ENCODE results near the gene PRM1. TPM values are rescaled to one million over a fixed set of nuclear protein-coding genes. Genes with fewer than 3 reads are reported as not detected.

PRM1 gene
- total RNA-seq, 1 experiment from 2014 or later = not detected

- H3K27me3 ChIP-seq (ENCODE audit: control insufficient read depth, insufficient read depth, low read length) = no peaks in the 10 kb centered on the region
- peak overlapping the region; percentile 66 to 70 for H3K4me3 ChIP-seq (ENCODE audit: low read depth in 2 of 2, low read length in 2 of 2)
- in situ Hi-C loops (cut with HindIII; ENCODE audit: low pct_unique_long_range_greater_than_20kb, low sequenced_read_pairs) = no loop called here
- TSS peak; percentile 88 for BruUV-seq (replicated peaks)
- H3K36me3 ChIP-seq (ENCODE audit: control insufficient read depth, insufficient read depth, low read length) = no peaks in the 10 kb centered on the region
- peaks cover 14% of the 10 kb centered on the region for H3K4me1 ChIP-seq (ENCODE audit: control insufficient read depth, insufficient read depth, low read length)
- no peak for DNase-seq (ENCODE audit: low read depth, low spot score)
- peak overlapping the region; percentile 54; the same call in 1 of the 2 replicates for H3K27ac ChIP-seq (ENCODE audit: low read length)
- no peaks in the 10 kb centered on the region for H3K9me3 ChIP-seq (ENCODE audit: control insufficient read depth, insufficient read depth, low read depth, low read length)
- TF ChIP-seq, protein P1, sequence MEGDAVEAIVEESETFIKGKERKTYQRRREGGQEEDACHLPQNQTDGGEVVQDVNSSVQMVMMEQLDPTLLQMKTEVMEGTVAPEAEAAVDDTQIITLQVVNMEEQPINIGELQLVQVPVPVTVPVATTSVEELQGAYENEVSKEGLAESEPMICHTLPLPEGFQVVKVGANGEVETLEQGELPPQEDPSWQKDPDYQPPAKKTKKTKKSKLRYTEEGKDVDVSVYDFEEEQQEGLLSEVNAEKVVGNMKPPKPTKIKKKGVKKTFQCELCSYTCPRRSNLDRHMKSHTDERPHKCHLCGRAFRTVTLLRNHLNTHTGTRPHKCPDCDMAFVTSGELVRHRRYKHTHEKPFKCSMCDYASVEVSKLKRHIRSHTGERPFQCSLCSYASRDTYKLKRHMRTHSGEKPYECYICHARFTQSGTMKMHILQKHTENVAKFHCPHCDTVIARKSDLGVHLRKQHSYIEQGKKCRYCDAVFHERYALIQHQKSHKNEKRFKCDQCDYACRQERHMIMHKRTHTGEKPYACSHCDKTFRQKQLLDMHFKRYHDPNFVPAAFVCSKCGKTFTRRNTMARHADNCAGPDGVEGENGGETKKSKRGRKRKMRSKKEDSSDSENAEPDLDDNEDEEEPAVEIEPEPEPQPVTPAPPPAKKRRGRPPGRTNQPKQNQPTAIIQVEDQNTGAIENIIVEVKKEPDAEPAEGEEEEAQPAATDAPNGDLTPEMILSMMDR (IDR thresholded peaks at IDR 0.05) = no peak
- TF ChIP-seq, protein P2, sequence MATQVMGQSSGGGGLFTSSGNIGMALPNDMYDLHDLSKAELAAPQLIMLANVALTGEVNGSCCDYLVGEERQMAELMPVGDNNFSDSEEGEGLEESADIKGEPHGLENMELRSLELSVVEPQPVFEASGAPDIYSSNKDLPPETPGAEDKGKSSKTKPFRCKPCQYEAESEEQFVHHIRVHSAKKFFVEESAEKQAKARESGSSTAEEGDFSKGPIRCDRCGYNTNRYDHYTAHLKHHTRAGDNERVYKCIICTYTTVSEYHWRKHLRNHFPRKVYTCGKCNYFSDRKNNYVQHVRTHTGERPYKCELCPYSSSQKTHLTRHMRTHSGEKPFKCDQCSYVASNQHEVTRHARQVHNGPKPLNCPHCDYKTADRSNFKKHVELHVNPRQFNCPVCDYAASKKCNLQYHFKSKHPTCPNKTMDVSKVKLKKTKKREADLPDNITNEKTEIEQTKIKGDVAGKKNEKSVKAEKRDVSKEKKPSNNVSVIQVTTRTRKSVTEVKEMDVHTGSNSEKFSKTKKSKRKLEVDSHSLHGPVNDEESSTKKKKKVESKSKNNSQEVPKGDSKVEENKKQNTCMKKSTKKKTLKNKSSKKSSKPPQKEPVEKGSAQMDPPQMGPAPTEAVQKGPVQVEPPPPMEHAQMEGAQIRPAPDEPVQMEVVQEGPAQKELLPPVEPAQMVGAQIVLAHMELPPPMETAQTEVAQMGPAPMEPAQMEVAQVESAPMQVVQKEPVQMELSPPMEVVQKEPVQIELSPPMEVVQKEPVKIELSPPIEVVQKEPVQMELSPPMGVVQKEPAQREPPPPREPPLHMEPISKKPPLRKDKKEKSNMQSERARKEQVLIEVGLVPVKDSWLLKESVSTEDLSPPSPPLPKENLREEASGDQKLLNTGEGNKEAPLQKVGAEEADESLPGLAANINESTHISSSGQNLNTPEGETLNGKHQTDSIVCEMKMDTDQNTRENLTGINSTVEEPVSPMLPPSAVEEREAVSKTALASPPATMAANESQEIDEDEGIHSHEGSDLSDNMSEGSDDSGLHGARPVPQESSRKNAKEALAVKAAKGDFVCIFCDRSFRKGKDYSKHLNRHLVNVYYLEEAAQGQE (IDR thresholded peaks at IDR 0.05; ENCODE audit: insufficient read depth in 1 of 2, low read depth in 2 of 2, low read length in 1 of 2) = no peak
- TF ChIP-seq POLR2AphosphoS5 (IDR thresholded peaks at IDR 0.05; ENCODE audit: low read depth, low read length) (no peak), TCF7L2 (IDR thresholded peaks at IDR 0.05; ENCODE audit: low read depth, low read length) (no peak), SIN3A (IDR thresholded peaks at IDR 0.05; ENCODE audit: borderline replicate concordance, insufficient read depth, low read depth, low read length) (no peak)
- intact Hi-C loops (cut with micrococcal nuclease; ENCODE audit: unreplicated experiment) = no loop called here
- CTCF ChIA-PET = interaction anchor here (0.6 to 1.4 kb wide), 3 partner anchors 40 to 289 kb away, joined by 3 to 5 read pairs (median 4); no protein-coding TSS in a partner anchor
- POLR2A ChIA-PET = interaction anchor here (0.6 kb wide), 3 partner anchors 65 to 283 kb away, joined by 3 to 6 read pairs (median 4); no protein-coding TSS in a partner anchor
- no peak for ATAC-seq
Observed at GRCh38 chr16:11253995-11254912, 26.9 kb downstream of the PRM1 start.

DNA sequence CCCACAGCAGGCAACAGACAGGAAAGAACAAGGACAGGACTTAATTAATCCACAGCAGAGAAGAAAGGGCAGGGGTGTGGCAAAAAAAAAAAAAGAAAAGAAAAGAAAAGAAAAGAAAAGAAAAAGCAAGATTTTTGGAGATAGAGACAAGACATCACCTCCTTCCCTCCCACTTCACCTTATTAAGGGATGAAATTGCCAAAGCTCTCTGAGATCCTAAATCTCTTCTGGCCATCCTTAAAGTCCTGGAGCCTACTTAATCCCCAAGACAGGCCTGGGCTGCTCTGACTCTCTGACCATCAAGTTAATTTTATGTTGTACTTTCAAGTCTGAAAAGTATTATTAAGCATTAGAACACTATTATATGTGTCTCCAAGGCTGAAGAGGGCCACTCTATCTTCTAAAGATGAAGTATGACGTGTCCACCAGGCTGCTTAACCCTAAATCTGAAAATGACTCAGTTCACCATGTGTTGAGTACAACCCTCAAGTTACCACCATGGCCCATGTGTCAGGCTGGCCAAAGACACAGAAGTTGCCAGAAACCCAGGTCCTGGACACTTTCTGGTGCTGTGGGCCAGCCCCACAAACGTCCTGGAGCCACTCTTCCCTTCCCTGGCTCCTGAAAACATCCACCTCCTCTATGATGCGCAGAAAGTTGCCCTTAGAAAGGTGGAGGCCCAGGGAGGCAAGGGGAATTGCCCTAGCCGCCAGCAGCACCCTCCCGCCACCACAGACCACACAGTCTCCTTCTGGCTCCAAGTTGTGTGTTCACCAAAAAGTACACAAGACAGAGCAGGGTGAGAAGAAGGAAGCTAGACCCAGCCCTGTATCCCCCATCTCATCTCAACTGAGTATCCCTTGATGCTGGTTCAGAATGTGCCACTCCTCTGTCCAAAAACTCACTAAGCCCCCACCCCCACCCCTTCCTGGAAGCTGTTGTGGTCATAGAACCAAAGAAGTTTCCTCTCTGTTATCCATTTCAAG lies 27.8 kb downstream of the PRM1 start:
- ChIA-PET POLR2A (no interaction called here), CTCF (no interaction called here)
- TF ChIP-seq, protein P2 (IDR thresholded peaks at IDR 0.05; ENCODE audit: insufficient read depth in 1 of 2, low read depth in 2 of 2, low read length in 1 of 2) = no peak
- TF ChIP-seq POLR2AphosphoS5 (IDR thresholded peaks at IDR 0.05; ENCODE audit: low read depth, low read length) = no peak
- no peak for TF ChIP-seq SIN3A (IDR thresholded peaks at IDR 0.05; ENCODE audit: borderline replicate concordance, insufficient read depth, low read depth, low read length)
- ATAC-seq = no peak
- H3K36me3 ChIP-seq (ENCODE audit: control insufficient read depth, insufficient read depth, low read length) = no peaks in the 10 kb centered on the region
- BruUV-seq (replicated peaks) = no TSS peak
- no peaks in the 10 kb centered on the region for H3K9me3 ChIP-seq (ENCODE audit: control insufficient read depth, insufficient read depth, low read depth, low read length)
- DNase-seq (ENCODE audit: low read depth, low spot score) = no peak
- intact Hi-C loops (cut with micrococcal nuclease; ENCODE audit: unreplicated experiment) = no loop called here
- no peaks in the 10 kb centered on the region for H3K27me3 ChIP-seq (ENCODE audit: control insufficient read depth, insufficient read depth, low read length)
- no peak overlapping the region for H3K27ac ChIP-seq (ENCODE audit: low read length)
- peak overlapping the region in 1 of 2 experiments; percentile 66; a peak in 2 of 4 replicates for H3K4me3 ChIP-seq (ENCODE audit: low read depth in 2 of 2, low read length in 2 of 2)
- in situ Hi-C loops (cut with HindIII; ENCODE audit: low pct_unique_long_range_greater_than_20kb, low sequenced_read_pairs) = no loop called here
- peaks cover 8% of the 10 kb centered on the region; the same call in 1 of the 2 replicates for H3K4me1 ChIP-seq (ENCODE audit: control insufficient read depth, insufficient read depth, low read length)

All from Panc1 (cell line).